CD4-positive, alpha-beta T cell (primary cell): ENCODE data around the gene ZNF578. TPM values are rescaled to one million over a fixed set of nuclear protein-coding genes. Genes with fewer than 3 reads are reported as not detected.

Experiments
- ATAC-seq: fragments of 200-7000 bp; cut with Tn5 transposase; one replicate; pipeline ENCODE4 v1.10.0; 2022; ENCODE audit warnings: mild to moderate bottlenecking; ENCODE audit not compliant: poor library complexity
- CTCF ChIA-PET: fragments of 350-600 bp; sonication (Branson Sonifier 250); formaldehyde crosslinking; loops from one replicate; lab custom pipeline; 2021; ENCODE audit warnings: antibody characterized with exemption, inconsistent platforms; lab: Charles Lee
- POLR2A ChIA-PET: fragments of 350-600 bp; sonication (Branson Sonifier 250); formaldehyde crosslinking; loops from one replicate; lab custom pipeline; 2021; ENCODE audit warnings: antibody characterized with exemption, inconsistent platforms; lab: Charles Lee
- DNase-seq, 14 experiments: peaks; one replicate each; pipeline ENCODE4 v3.0.0-alpha.2; 2013 to 2020; ENCODE audit warnings: mixed read lengths in 2 of 14
- H3K27ac ChIP-seq, 2 donors: one replicate each; pipeline versions ENCODE4 v1.5.1 to v1.7.0; 2013; ENCODE audit warnings: low read length in 2 of 2, low read depth in 1 of 2, mild to moderate bottlenecking in 1 of 2
- H3K27me3 ChIP-seq, 2 experiments: 1 replicate in 1 of 2; 2 replicates in 1 of 2; pipeline versions ENCODE4 v1.6.1 to v1.7.0; 2013; ENCODE audit warnings: low read length in 2 of 2, control low read depth in 1 of 2, mild to moderate bottlenecking in 1 of 2, moderate library complexity in 1 of 2; ENCODE audit not compliant: insufficient read depth in 2 of 2, control insufficient read depth in 1 of 2
- H3K36me3 ChIP-seq: one replicate; pipeline ENCODE4 v1.6.1; 2013; ENCODE audit warnings: low read length, control low read depth; ENCODE audit not compliant: insufficient read depth
- H3K4me1 ChIP-seq: one replicate; pipeline ENCODE4 v1.6.1; 2013; ENCODE audit warnings: low read length, control low read depth; ENCODE audit not compliant: insufficient read depth
- H3K4me3 ChIP-seq: one replicate; pipeline ENCODE4 v1.5.1; 2013; ENCODE audit warnings: mild to moderate bottlenecking, low read length, moderate library complexity
- H3K9me3 ChIP-seq, 2 experiments: 1 replicate in 1 of 2; 2 replicates in 1 of 2; pipeline versions ENCODE4 v1.6.1 to v1.7.0; 2013; ENCODE audit warnings: low read length in 2 of 2, mild to moderate bottlenecking in 2 of 2, control low read depth in 1 of 2, moderate library complexity in 1 of 2; ENCODE audit not compliant: control insufficient read depth in 1 of 2, insufficient read depth in 1 of 2
- H3K27ac Mint-ChIP-seq: one replicate; pipeline ENCODE4 v1.8.0; 2020; ENCODE audit warnings: mixed read lengths
- H3K27me3 Mint-ChIP-seq: one replicate; pipeline ENCODE4 v1.8.0; 2021; ENCODE audit warnings: mixed read lengths
- H3K36me3 Mint-ChIP-seq: one replicate; pipeline ENCODE4 v1.8.0; 2021; ENCODE audit warnings: low read depth, mixed read lengths
- H3K4me1 Mint-ChIP-seq: one replicate; pipeline ENCODE4 v1.8.0; 2021; ENCODE audit warnings: low read depth, mixed read lengths
- H3K4me3 Mint-ChIP-seq: one replicate; pipeline ENCODE4 v1.8.0; 2020; ENCODE audit warnings: mild to moderate bottlenecking, mixed read lengths
- H3K9me3 Mint-ChIP-seq: one replicate; pipeline ENCODE4 v1.8.0; 2020; ENCODE audit warnings: mixed read lengths
- intact Hi-C, 2 experiments: fragments of 100-400 bp; cut with DNase I in 1 of 2; cut with micrococcal nuclease in 1 of 2; formaldehyde crosslinking; loops; one replicate each; pipeline versions ENCODE4 v1.15.1 to v1.9.0; 2023 to 2025; cut with DNase I, micrococcal nuclease
- total RNA-seq, 174 experiments: library from RNA in 2 of 174; stranded (reverse) in 2 of 174; gene quantifications; one replicate each; pipeline ENCODE4 v1.2.3 and lab custom pipeline; 2021 to 2026
- TF ChIP-seq, protein P1 (sequence below): fragments of 200-600 bp; IDR thresholded peaks from one replicate; pipeline ENCODE4 v1.8.0; 2022; ENCODE audit warnings: antibody characterized with exemption, mild to moderate bottlenecking

The ZNF578 gene
- total RNA-seq, 2 experiments from 2014 or later, result 1.6 TPM

DNA sequence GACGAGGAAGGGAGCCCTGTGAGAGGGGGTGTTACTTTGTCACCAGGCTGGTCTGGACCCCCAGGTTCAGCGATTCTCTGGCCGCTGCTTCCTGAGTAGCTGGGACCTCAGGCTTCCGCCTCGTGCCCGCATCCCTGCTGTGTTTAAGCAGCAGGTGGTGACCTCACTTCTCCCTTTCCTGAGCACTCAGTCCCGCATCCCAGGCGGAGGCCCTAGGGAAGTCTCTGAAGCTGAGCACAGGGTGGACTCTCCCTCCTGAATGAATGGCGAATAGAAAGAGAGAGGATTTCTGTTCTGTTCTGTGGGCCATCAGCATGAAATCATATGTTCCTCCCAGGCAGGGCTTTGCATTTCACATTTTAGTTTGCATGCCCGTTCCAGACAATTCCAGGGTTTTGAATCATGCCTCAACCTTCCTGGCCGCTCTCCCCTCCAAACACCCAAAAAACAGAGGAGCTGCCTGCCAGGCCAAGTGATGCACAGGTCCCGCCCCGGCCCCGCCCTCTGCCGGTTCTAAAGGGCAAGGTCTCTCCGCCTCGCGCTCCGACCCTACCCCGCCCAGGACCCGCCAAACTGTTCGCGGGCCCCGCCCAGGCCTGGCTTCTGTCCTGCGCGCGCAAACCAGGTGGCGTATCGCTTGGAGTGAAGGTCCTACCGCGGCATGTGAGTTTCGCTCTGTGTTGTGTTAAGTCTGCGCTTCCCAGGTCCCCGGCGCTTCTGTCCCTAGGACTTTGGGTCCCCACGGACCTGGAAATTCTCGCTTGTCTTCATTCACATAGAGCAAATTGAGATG lies 39.0 kb downstream of the ZNF578 start:
- Histone ChIP-seq H3K36me3 (no peaks in the 10 kb centered on the region), H3K9me3 (peaks cover 46 to 82% of the 10 kb centered on the region in 2 experiments), H3K27me3 (no peaks in the 10 kb centered on the region), H3K4me1 (no peaks in the 10 kb centered on the region), H3K27ac (no peak overlapping the region), H3K4me3 (no peak overlapping the region)
- Mint-ChIP-seq H3K27me3 (no peaks in the 10 kb centered on the region), H3K9me3 (peaks cover 20% of the 10 kb centered on the region), H3K4me1 (no peaks in the 10 kb centered on the region), H3K27ac (no peak overlapping the region), H3K36me3 (peaks cover 58% of the 10 kb centered on the region), H3K4me3 (no peak overlapping the region)
- TF ChIP-seq, protein P1, sequence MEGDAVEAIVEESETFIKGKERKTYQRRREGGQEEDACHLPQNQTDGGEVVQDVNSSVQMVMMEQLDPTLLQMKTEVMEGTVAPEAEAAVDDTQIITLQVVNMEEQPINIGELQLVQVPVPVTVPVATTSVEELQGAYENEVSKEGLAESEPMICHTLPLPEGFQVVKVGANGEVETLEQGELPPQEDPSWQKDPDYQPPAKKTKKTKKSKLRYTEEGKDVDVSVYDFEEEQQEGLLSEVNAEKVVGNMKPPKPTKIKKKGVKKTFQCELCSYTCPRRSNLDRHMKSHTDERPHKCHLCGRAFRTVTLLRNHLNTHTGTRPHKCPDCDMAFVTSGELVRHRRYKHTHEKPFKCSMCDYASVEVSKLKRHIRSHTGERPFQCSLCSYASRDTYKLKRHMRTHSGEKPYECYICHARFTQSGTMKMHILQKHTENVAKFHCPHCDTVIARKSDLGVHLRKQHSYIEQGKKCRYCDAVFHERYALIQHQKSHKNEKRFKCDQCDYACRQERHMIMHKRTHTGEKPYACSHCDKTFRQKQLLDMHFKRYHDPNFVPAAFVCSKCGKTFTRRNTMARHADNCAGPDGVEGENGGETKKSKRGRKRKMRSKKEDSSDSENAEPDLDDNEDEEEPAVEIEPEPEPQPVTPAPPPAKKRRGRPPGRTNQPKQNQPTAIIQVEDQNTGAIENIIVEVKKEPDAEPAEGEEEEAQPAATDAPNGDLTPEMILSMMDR, result no peak
- DNase-seq (peak in 3 of 14 experiments; percentile 3 to 17 (median 13)), ATAC-seq (no peak)
- intact Hi-C loops, result no loop called here
- CTCF ChIA-PET, result no interaction called here
- POLR2A ChIA-PET, result interaction anchor here (0.6 kb wide), 1 partner anchor 119 kb away, joined by 4 read pairs; no protein-coding TSS in a partner anchor

GRCh38 chr19:52492994-52493470 lies 39.7 kb downstream of the ZNF578 start:
- Histone ChIP-seq H3K36me3 (no peaks in the 10 kb centered on the region), H3K9me3 (peaks cover 43 to 78% of the 10 kb centered on the region in 2 experiments), H3K4me3 (no peak overlapping the region), H3K27me3 (no peaks in the 10 kb centered on the region), H3K4me1 (no peaks in the 10 kb centered on the region), H3K27ac (no peak overlapping the region)
- Mint-ChIP-seq H3K27ac (no peak overlapping the region), H3K4me1 (no peaks in the 10 kb centered on the region), H3K4me3 (no peak overlapping the region), H3K9me3 (peaks cover 20% of the 10 kb centered on the region), H3K36me3 (peaks cover 64% of the 10 kb centered on the region), H3K27me3 (no peaks in the 10 kb centered on the region)
- POLR2A ChIA-PET, result no interaction called here
- intact Hi-C loops, result no loop called here
- CTCF ChIA-PET, result no interaction called here
- TF ChIP-seq, protein P1, result no peak
- DNase-seq (peak in 3 of 14 experiments; percentile 3 to 6 (median 5)), ATAC-seq (no peak)

DNA sequence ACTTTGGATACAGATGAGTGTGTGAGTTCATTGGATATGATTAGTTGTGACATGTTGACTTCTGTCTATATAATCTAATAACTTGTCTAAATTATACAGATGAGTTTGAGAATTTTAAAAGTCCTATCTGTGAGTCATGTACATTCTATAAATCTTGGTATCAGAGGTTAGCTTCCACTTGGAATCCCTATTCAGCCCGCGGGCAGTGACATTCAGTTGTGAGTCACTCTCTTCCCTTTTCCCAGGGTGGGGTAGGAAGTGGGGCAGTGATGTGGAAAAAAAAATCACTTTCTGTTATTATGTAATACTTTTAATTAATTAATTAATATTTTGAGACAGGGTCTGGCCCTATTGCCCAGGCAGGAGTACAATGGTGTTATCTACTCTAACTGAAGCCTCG lies 41.2 kb downstream of the ZNF578 start:
- H3K36me3 Mint-ChIP-seq, result peaks cover 72% of the 10 kb centered on the region
- Histone ChIP-seq H3K27me3 (no peaks in the 10 kb centered on the region), H3K27ac (no peak overlapping the region), H3K4me3 (no peak overlapping the region), H3K9me3 (peaks cover 56 to 72% of the 10 kb centered on the region in 2 experiments), H3K4me1 (no peaks in the 10 kb centered on the region), H3K36me3 (no peaks in the 10 kb centered on the region)
- peaks cover 18% of the 10 kb centered on the region for H3K9me3 Mint-ChIP-seq
- TF ChIP-seq, protein P1, result no peak
- intact Hi-C loops, result no loop called here
- DNase-seq, result no peak
- H3K4me1 Mint-ChIP-seq, result no peaks in the 10 kb centered on the region
- ChIA-PET POLR2A (no interaction called here), CTCF (no interaction called here)
- H3K4me3 Mint-ChIP-seq, result no peak overlapping the region
- no peak for ATAC-seq
- H3K27me3 Mint-ChIP-seq, result no peaks in the 10 kb centered on the region
- H3K27ac Mint-ChIP-seq, result no peak overlapping the region
